ENCODE data around the gene FILIP1. TPM values are rescaled to one million over a fixed set of nuclear protein-coding genes. Genes with fewer than 3 reads are reported as not detected.
A peak's percentile ranks its signal among the peaks of the same experiment; 100 is the strongest.

FILIP1 gene
- total and polyA plus RNA-seq, 8 donors, result 0.31 to 29.8 (median 5.7) TPM

- H3K4me1 ChIP-seq, result peaks cover 0 to 17% (median 12%) of the 10 kb centered on the region in 4 donors
- no peak for TF ChIP-seq POLR2AphosphoS5 (IDR thresholded peaks at IDR 0.05)
- TF ChIP-seq CTCF (IDR thresholded peaks at IDR 0.05), result no peak
- H3K27me3 ChIP-seq, result no peaks in the 10 kb centered on the region
- no peak for DNase-seq
- H3K27ac ChIP-seq, result no peak overlapping the region
- no peaks in the 10 kb centered on the region for H3K36me3 ChIP-seq
- H3K4me3 ChIP-seq, result no peak overlapping the region
- H3K9me3 ChIP-seq, result no peaks in the 10 kb centered on the region
- intact Hi-C loops (cut with DNase I; ENCODE audit: low total_unique reads), result no loop called here
- 84 to 92% (median 84%) methylated on average over 9 of the region's 9 CpGs for WGBS, 5 donors
Observed at GRCh38 chr6:75345413-75345812, 148.2 kb downstream of the FILIP1 start.

DNA sequence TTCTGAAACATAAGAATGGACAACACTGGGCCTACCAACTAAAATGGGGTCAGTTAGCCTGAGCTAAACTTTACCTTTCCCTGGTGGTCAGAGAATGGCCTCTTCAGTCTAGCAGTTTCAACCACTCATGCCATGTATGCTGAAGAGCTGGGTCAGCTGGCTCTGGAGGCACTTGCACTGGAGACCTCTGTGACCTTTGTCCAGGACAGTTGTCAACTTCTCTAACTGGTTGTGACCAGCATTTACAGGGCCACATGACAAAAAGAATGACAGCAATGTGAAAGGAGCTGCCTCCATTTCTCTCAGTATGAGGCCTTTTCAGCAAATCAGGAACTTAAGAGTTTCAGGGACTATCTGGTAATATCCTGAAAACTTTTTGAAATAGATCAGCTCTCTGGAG is 149.1 kb downstream of the FILIP1 start:
- peaks cover 0 to 9% (median 7%) of the 10 kb centered on the region in 4 donors for H3K4me1 ChIP-seq
- H3K27me3 ChIP-seq, result no peaks in the 10 kb centered on the region
- intact Hi-C loops (cut with DNase I; ENCODE audit: low total_unique reads), result no loop called here
- H3K27ac ChIP-seq, result no peak overlapping the region
- H3K36me3 ChIP-seq, result no peaks in the 10 kb centered on the region
- TF ChIP-seq POLR2A (IDR thresholded peaks at IDR 0.05) (no peak), EP300 (IDR thresholded peaks at IDR 0.05) (no peak), POLR2AphosphoS5 (IDR thresholded peaks at IDR 0.05) (no peak), CTCF (IDR thresholded peaks at IDR 0.05) (no peak)
- no peaks in the 10 kb centered on the region for H3K9me3 ChIP-seq
- H3K4me3 ChIP-seq, result no peak overlapping the region
- no peak for DNase-seq

DNA sequence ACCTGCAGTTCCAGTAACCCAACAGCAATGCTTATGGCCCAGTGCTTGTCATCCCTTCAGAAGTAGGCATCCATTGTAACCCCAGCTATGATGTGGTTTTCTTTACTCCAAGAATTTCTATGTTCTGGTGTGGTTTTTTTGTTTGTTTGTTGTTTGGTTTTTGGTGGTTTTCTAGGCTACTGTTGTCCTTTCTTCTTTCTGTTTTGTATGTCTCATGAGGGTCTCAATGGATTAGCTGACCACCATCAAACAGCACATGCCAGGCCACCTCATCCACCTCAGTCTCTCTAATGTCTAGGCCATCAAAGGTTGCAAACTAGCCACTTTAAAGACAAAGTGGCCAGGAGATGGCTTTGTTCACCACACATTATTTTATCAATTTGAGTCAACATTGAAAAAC is 149.6 kb downstream of the FILIP1 start:
- TF ChIP-seq POLR2A (IDR thresholded peaks at IDR 0.05) (no peak), CTCF (IDR thresholded peaks at IDR 0.05) (no peak), POLR2AphosphoS5 (IDR thresholded peaks at IDR 0.05) (no peak), EP300 (IDR thresholded peaks at IDR 0.05) (no peak)
- Histone ChIP-seq H3K27ac (no peak overlapping the region), H3K9me3 (no peaks in the 10 kb centered on the region), H3K4me3 (no peak overlapping the region), H3K27me3 (no peaks in the 10 kb centered on the region), H3K4me1 (peaks cover 0 to 4% (median 3%) of the 10 kb centered on the region in 4 donors), H3K36me3 (no peaks in the 10 kb centered on the region)
- DNase-seq, result no peak
- intact Hi-C loops (cut with DNase I; ENCODE audit: low total_unique reads), result no loop called here

GRCh38 chr6:75337835-75338580 is 155.6 kb downstream of the FILIP1 start:
- peak in 1 of 2 donors; percentile 22 for DNase-seq
- intact Hi-C loops (cut with DNase I; ENCODE audit: low total_unique reads), result no loop called here
- WGBS, 5 donors, result 50 to 76% (median 65%) methylated on average over 4 of the region's 4 CpGs
- peaks cover 0 to 18% (median 7%) of the 10 kb centered on the region in 4 donors for H3K4me1 ChIP-seq
- H3K27me3 ChIP-seq, result no peaks in the 10 kb centered on the region
- no peaks in the 10 kb centered on the region for H3K36me3 ChIP-seq
- H3K4me3 ChIP-seq, result no peak overlapping the region
- no peaks in the 10 kb centered on the region for H3K9me3 ChIP-seq
- no peak for TF ChIP-seq POLR2AphosphoS5 (IDR thresholded peaks at IDR 0.05)
- H3K27ac ChIP-seq, result no peak overlapping the region

DNA sequence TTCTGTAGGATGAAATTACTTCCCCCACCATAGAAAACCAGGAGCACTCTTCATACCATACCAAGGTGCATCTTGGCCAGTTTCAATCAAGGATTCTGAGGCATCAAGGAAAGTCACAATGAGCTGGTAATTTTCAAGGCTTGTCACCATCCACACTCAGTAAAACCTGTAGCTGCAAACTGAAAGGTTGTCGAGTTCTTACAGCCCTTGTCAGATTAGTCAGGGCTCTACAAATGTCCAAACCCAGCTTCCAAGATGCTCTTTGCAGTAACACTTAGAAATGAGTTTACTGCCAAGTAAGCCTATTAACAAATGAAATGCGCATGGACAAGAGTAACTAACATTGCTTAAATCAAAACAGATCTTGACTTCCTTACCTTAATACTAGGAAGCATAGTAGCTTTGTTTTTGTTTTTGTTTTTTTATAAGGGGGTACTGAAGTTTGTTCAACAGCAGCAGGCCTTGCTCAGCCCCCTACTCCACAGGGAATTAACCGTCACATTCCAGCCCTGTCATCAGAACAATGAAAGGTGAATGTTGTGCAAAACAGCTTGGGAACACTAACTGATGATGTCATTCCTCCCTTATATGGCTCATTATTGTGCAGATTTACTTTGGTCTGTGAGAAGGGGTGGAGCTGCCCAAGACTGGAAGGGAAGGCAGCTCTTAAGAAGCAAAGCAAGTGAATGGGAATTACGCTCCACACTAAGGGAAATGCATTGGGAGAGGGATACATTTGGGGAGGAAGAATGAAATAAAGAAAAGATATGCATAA is 159.1 kb downstream of the FILIP1 start:
- intact Hi-C loops (cut with DNase I; ENCODE audit: low total_unique reads), result no loop called here
- H3K4me3 ChIP-seq, result no peak overlapping the region
- no peaks in the 10 kb centered on the region for H3K27me3 ChIP-seq
- peaks cover 0 to 18% (median 7%) of the 10 kb centered on the region in 4 donors for H3K4me1 ChIP-seq
- TF ChIP-seq CTCF (IDR thresholded peaks at IDR 0.05), result no peak
- TF ChIP-seq POLR2A (IDR thresholded peaks at IDR 0.05), result no peak
- TF ChIP-seq POLR2AphosphoS5 (IDR thresholded peaks at IDR 0.05), result no peak
- no peaks in the 10 kb centered on the region for H3K36me3 ChIP-seq
- H3K27ac ChIP-seq, result peak overlapping the region in 2 of 5 donors; percentile 13 to 22
- peak in 1 of 2 donors; percentile 66 for DNase-seq
- 34 to 55% (median 46%) methylated on average over 4 of the region's 4 CpGs for WGBS, 5 donors
- no peaks in the 10 kb centered on the region for H3K9me3 ChIP-seq

All from stomach (tissue), 9 donors.